ENCODE data around the gene MCF2L.

MCF2L gene

DNA sequence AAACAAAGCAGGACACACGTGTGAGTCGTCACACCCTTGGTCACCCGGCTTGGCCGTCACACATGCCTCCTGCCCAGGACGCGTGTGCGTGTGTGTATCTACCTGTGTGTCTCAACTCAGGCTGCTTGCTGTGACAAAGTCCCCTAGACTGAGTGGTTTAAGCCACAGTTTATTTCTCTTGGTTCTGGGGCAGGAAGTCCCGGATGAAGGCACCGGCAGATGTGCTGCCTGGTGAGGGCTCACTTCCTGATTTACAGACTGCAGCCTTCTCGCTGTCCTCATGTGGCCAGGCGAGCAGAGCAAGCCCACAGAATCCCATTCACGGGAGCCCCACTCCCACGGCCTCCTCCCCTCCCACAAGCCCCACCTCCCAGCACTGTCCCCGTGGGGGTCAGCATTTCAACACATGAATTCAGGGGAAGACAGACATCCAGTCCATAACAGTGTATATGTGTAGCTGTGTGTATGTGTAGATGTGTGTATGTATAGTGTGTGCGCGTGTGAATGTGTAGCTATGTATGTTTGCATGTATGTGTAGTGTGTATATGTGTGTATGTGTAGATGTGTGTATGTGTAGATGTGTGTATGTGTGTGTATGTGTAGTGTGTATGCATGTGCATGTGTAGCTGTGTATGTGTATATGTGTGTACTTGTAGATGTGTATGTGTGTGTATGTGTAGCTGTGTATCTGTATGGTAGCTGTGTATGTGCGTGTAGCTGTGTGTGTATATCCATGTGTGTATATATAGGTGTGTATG, 51.5 kb downstream of the MCF2L start:
- Histone ChIP-seq H3K36me3 (no peaks in the 10 kb centered on the region), H3K4me1 (no peaks in the 10 kb centered on the region), H3K4me3 (ENCODE audit: low read depth, low read length) (no peak overlapping the region), H3K27me3 (no peaks in the 10 kb centered on the region), H3K9me3 (no peaks in the 10 kb centered on the region)
- DNase-seq: no peak
- TF ChIP-seq, protein P1, sequence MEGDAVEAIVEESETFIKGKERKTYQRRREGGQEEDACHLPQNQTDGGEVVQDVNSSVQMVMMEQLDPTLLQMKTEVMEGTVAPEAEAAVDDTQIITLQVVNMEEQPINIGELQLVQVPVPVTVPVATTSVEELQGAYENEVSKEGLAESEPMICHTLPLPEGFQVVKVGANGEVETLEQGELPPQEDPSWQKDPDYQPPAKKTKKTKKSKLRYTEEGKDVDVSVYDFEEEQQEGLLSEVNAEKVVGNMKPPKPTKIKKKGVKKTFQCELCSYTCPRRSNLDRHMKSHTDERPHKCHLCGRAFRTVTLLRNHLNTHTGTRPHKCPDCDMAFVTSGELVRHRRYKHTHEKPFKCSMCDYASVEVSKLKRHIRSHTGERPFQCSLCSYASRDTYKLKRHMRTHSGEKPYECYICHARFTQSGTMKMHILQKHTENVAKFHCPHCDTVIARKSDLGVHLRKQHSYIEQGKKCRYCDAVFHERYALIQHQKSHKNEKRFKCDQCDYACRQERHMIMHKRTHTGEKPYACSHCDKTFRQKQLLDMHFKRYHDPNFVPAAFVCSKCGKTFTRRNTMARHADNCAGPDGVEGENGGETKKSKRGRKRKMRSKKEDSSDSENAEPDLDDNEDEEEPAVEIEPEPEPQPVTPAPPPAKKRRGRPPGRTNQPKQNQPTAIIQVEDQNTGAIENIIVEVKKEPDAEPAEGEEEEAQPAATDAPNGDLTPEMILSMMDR (IDR thresholded peaks at IDR 0.05; ENCODE audit: low read depth, low read length): no peak

DNA sequence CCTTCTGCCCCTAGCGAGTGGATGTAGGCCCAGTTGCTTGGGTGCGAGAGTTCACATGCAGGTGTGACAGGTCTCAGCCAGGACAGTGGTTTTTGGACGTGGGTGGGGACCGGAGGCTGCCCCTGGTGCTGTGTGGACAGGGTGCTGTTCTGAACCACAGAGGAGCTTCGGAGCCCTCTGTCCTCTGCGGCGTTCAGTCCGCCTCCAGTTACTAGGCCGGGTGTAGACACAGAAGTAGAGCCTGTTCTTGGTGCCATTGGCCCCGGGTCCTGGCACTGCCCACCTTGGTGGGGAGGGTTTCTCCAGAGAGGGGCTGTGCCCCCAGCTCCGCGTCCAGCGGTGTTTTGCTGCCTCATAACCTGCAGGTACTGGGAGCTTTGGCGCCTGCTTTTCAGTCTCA, 52.4 kb downstream of the MCF2L start:
- Histone ChIP-seq H3K27me3 (no peaks in the 10 kb centered on the region), H3K9me3 (no peaks in the 10 kb centered on the region), H3K36me3 (no peaks in the 10 kb centered on the region), H3K4me1 (no peaks in the 10 kb centered on the region), H3K4me3 (ENCODE audit: low read depth, low read length) (no peak overlapping the region)
- TF ChIP-seq, protein P1 (IDR thresholded peaks at IDR 0.05; ENCODE audit: low read depth, low read length): no peak
- no peak for DNase-seq

DNA sequence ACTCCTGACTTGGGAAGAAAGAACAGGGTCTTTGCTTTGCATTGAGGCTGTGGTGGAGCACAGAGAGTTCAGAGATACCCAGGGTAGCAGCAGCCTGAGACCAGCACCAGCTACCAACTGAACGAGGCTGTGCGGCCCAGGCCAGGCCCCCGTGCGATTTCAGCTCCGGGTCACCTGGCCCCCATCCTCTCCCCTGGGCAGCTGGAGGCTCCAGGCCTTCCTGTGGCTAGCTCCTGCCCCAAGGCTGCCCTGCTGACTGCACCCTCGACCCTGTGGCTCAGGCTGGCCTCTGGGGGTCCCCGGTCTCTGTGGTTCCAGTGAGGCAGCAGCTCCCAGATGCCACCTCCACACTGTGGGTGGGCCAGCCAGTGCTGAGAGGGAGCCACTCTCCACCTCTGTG, 52.8 kb downstream of the MCF2L start:
- Histone ChIP-seq H3K27me3 (no peaks in the 10 kb centered on the region), H3K4me3 (ENCODE audit: low read depth, low read length) (no peak overlapping the region), H3K9me3 (no peaks in the 10 kb centered on the region), H3K36me3 (no peaks in the 10 kb centered on the region), H3K4me1 (no peaks in the 10 kb centered on the region)
- TF ChIP-seq, protein P1 (IDR thresholded peaks at IDR 0.05; ENCODE audit: low read depth, low read length): no peak
- no peak for DNase-seq

DNA sequence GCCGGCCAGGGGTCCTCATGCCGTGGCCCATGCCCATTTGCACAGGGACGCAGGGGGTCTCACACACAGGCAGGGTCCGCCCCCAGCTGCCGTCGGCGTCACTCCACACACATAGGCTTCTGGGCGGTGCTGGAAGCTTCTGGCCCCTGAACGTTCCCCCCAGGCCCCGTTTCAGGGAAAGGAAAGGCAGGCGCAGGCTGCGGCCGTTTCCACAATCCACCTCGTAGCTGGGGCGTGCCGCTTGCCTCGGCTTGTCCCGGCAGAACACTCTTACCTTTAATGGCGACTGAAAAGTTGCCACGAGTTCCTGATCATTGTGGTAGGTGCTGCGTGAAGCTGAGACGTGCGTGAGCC, 53.4 kb downstream of the MCF2L start:
- no peak for DNase-seq
- Histone ChIP-seq H3K27me3 (no peaks in the 10 kb centered on the region), H3K4me1 (no peaks in the 10 kb centered on the region), H3K36me3 (no peaks in the 10 kb centered on the region), H3K4me3 (ENCODE audit: low read depth, low read length) (no peak overlapping the region), H3K9me3 (no peaks in the 10 kb centered on the region)
- TF ChIP-seq, protein P1 (IDR thresholded peaks at IDR 0.05; ENCODE audit: low read depth, low read length): no peak

DNA sequence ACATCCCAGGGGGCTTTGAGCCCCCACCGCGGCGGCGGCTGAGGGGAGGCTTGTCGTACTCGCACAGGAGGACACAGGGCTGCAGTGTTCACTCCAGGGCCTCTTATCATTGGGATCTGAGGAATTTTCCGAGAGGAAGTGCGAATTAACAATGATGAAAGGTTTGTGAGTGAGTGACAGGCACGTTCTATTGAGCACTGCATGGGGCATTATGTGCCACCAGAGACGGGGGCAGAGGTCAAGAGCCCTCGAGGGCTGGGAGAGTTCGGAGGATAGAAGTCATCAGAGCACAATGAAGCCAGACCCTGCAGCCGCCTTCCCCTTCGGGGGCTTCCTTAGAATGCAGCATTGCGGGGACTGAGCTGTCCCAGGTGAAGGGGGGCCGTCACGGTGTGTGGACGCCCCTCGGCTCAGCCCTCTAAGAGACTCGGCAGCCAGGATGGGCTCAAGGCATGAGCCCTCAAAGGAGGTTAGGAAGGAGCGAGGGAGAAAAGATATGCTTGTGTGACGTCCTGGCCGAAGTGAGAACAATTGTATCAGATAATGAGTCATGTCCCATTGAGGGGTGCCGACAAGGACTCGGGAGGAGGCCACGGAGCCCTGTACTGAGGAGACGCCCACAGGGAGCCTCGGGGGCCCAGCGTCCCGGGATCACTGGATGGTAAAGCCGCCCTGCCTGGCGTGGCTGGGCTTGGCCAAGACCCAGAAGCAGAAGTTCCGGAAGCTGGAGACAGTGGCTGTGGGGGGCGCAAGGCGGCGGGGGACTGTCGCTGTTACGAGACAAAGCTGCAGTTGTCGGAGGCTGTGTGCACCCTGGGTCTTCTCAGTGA, 53.9 kb downstream of the MCF2L start:
- no peak overlapping the region for H3K4me3 ChIP-seq (ENCODE audit: low read depth, low read length)
- no peaks in the 10 kb centered on the region for H3K4me1 ChIP-seq
- H3K36me3 ChIP-seq: no peaks in the 10 kb centered on the region
- no peak for DNase-seq
- TF ChIP-seq, protein P1 (IDR thresholded peaks at IDR 0.05; ENCODE audit: low read depth, low read length): no peak
- H3K9me3 ChIP-seq: no peaks in the 10 kb centered on the region
- no peaks in the 10 kb centered on the region for H3K27me3 ChIP-seq
